Renal cortical epithelial cell (primary cell): ENCODE data around the gene FAAP24. TPM values are rescaled to one million over a fixed set of nuclear protein-coding genes. Genes with fewer than 3 reads are reported as not detected.
"Not testable (repeated sequence)": the region's sequence is repeated elsewhere in the genome, so short reads cannot be mapped to it uniquely, and the experiment has no call there.

ENCODE experiments used
- DNase-seq: peaks from one replicate; pipeline ENCODE4 v3.0.0-alpha.2; 2011; ENCODE audit warnings: low read depth
- total RNA-seq: library from RNA; depleted of rRNA; stranded (reverse); fragments of >200 nt; gene quantifications from 2 replicates; pipeline ENCODE4 v1.2.3, GENCODE V29; 2014

FAAP24 gene
- total RNA-seq, 1 donor from 2014 or later: 1.3 TPM

DNA sequence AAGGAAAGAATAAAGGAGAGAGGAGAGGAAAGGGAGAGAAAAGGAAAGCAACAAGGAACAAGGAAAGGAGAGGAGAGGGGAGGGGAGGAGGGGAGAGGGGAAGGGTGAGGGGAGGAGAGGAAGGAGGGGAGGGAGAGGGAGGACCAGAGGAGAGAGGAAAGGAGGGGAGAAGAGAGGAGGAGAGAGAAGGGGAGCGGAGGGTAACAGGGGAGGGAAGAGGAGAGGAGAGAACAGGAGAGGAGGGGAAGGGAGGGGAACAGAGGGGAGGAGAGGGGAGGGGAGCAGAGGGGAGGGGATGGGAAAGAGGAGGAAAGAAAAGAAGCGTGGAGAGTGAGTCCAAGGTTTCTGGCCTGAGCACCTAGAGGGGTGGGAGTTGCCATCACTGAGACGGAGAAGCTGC, 26.7 kb downstream of the FAAP24 start:
- DNase-seq: no peak

DNA sequence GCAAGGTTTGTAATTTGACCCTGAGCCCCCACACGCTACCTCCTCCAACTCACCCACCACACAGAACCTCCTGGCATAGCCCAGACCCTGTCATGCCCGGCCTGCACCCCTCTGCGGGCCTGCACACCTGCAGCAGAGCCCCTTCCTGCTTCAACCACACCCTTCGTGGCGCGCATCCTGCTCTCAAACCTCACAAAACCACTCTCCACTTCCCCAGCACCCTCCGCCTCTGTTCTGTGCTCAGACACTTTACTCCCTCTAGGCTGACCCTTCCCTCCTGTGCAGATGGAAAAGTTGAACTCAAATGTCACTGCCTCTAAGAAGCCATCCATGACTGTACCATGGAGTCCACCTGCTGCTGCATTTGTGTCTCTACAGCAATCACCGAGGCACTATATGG, 28.5 kb downstream of the FAAP24 start:
- DNase-seq: no peak

DNA sequence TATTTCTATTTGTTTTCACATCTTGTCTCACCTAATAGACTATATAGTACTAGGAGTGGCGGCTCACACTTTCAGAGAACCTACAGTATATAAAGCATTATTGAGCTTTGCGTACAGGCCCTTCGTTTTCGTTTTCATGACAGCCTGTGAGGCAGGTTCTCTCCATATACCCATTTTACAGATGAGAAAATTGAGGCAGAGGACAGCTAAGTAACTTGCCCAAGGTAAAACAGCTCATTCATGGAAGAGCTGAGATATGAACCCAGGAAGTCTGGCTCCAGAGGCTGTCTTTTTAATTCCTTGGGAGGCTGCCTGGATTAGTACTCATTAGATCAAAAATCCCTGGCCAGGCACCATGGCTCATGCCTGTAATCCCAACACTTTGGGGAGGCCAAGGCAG, 28.9 kb downstream of the FAAP24 start:
- DNase-seq: no peak

DNA sequence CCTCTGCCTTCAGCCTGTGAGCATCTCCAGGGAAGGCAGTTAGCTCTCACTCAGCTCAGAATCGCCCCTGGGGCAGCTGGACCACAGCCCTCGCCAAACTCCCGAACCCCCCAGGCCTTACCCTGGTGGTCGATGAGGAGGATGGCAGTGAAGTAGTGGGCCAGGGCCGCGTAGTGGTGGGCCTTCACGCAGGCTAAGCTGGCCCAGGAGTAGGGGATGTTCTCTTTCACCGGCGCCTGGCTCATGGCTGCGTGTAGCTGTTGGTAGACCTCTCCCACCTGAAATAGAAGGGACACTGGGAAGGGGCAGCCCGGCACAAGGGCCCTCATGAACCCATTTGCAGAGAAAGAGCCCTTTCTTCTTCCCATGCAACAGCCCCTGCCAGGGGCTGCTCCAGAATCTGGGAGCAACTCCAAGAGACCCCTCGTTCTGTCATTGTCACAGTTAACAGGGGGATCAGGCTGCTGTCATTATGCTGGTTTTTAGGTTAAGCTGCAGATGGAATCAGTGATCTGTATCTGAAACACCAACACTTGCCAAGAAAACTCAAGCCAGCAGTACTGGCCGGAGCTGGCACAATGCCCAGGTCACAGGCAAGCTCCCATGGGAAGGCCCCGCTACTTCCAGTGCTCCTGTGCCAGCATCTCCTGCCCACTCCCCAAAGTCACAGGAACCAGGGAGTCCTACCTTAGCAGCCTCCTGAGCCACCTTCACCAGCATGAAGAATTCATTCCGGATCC, 30.3 kb downstream of the FAAP24 start:
- DNase-seq: peak; percentile 45

DNA sequence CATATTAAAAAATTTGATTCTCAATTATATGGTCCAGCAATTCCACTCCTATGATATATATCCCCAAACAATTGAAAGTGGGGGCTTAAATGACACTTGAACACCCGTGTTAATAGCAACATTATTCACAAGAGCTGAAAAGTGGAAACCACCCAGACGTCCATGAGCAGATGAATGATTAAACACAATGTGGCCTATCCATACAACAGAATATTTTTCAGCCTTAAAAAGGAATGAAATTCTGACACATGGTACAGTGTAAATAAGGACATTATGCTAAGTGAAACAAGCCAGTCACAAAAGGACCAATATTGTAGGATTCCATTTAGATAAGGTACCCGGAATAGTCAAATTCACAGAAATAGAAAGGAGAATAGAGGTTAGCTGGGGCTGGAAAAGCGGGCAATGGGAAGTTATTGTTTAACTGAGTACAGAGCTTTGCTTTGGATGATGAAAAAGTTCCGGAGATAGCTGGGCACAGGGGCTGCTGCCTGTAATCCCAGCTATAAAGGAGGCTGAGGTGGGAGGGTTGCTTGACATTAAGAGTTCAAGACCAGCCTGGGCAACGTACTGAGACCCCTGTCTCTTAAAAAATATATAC, 31.5 kb downstream of the FAAP24 start:
- DNase-seq: peak; percentile 69

DNA sequence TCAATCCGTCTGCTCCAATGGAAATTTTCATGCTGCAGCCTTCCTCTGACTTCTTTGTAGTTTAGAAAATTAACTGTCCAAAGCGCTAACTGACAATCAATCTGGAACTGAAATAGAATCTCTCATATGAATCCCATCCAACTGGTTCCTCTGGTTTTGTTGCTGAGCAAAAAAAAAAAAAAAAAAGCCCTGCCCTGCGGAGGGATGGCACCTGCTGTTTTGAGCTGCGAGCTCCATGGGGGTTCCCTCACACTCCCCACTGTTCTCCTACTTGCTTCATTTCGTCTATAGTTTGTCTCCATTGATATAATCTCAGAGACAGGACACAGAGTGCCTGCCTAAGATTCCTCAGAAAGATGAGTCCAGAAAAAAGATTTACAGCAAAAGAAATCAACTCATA, 33.4 kb downstream of the FAAP24 start:
- no peak for DNase-seq

DNA sequence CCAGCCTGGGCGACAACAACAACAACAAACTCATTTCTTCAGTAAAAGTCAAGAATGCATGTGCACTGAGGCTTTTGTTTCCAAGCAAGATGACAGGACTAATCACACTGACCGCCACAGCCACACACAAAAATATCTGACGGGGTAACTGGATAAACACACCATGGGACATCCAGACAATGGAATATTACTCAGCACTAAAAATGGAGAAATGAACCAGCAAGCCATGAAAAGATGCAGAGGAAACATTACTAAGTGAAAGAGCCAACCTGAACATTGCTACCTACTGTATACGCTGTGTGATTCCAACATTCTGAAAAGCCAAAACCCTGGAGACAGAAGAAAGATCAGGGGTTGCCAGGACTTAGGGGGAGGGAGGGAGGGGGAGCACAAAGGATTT, 36.7 kb downstream of the FAAP24 start:
- DNase-seq: no peak

DNA sequence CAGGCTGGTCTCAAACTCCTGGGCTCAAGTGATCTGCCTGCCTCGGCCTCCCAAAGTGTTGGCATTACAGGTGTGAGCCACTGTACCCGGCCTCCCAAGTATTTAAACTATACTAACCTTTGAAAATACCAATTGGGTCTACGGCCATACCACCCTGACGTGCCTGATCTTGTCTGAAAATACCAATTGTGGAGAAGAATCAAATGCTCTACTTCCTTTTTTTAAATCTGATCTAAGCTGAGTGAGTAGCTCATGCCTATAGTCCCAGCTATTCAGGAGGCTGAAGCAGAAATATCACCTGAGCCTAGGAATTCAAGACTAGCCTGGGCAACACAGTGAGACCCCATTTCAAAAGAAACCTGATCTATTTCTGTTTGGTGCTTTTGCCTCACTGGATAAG, 38.8 kb downstream of the FAAP24 start:
- not testable (repeated sequence) for DNase-seq

DNA sequence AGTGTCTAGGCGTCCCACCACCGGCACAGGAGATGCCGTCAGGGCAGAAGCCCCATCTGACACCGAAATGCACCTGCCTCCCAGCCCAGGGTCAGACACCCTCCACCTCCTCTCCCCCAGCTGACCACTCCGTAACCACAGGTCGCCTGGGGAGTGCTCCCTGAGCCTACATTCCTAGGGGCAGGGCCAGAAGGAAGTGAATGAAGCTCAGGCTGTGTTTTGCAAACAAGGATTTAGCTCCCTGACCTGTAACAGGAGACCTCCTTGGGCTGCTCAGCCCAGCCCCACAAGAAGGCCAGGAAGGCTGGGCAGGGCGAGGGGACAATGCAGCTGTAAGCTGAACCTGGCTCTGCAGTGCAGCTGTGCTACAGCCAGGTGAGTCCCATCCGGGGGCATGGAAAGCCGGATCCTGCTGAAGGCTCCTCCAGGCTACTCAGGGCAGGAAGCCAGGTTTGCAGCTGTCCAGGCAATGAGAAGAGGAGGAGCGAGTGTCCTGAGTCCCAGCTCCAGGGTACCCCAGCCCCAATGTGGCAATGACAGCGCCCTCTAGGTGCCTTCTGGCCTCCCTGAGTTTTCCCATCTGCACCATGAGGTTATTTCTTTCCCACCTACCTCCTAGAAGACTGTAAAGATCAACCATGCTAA, 50.6 kb downstream of the FAAP24 start:
- no peak for DNase-seq

DNA sequence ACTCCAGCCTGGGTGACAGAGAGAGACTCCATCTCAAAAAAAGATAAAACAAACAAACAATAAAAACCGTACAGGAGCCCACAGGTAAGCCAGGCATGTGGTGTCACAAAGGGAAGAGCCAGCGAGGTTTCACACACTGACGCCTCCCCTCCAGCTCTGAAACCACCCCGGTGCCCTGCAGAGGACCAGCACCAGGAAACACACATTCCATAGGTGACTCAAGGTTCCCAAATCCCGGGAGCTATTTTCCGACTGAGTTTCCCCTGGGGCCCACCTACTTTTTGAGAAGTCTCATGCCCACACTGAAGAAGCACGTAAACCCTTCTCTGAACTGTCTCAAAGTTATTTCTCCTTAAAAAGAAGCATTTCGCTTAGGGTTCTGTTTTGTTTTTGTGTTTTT, 52.4 kb downstream of the FAAP24 start:
- no peak for DNase-seq

DNA sequence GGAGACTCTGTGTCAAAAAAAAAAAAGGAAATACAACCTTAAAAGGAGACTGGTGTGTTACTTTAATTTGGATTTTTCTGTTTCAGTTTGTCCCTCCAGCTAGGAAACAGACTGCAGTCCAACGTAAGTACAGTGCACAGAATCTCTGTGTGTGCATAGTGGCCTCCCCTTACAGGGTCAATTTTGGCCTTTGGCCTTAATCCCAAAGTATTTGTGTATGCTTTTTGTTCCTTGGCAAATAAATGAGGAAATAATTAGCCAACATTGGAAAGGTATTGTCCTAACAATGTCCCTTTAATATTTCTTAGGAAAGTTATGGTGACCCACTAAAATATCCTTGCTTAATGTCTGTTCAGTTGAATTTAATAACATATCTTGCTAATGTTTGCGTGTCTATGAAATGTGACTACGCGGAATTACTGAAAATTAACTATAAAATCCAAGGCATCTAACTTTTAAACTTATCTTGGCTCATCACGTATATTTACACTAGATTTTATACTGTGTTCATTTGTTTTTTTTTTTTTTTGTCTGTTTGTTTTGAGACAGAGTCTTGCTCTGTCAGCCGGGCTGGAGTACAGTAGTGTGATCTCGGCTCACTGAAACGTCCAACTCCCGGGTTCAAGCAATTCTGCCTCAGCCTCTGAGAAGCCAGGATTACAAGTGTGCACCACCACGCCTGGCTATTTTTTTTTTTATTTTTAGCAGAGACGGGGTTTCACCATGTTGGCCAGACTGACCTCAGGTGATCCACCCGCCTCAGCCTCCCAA, 53.6 kb downstream of the FAAP24 start:
- not testable (repeated sequence) for DNase-seq

DNA sequence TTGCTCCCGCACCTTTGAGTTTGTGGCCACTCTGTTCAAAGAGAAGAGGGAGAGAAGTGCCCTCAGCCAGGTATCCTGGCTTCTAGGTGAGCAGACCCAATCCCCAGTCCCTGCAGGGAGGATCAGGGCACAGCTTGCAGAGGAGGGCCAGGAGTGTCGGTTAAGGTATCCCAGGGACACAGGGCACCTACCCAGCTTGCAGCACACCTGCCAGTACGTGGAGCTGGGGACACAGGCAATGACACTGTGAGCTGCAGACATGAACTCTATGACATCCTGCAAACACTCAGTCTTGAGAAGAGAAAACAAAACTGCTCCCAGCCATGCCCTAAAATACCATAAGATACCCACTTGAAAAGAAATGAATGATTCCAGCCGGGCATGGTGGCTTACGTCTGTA, 54.6 kb downstream of the FAAP24 start:
- not testable (repeated sequence) for DNase-seq

Other genes starting within 250 kb of the FAAP24 start
- 0.15 and 2.8 TPM in 2 replicates for gene SLC7A9, start 102.5 kb upstream of the FAAP24 start, total RNA-seq
- 8.7 and 22.4 TPM in 2 replicates for gene CEP89, start 284 bp upstream of the FAAP24 start, total RNA-seq
- gene RHPN2, start 92.6 kb downstream of the FAAP24 start, total RNA-seq: 46.5 and 92.1 TPM in 2 replicates
- gene GPATCH1, start 108.9 kb downstream of the FAAP24 start, total RNA-seq: 4.2 and 8.3 TPM in 2 replicates
- not detected in 2 replicates for gene WDR88, start 159.9 kb downstream of the FAAP24 start, total RNA-seq
- 6.3 and 11.4 TPM in 2 replicates for gene LRP3, start 222.1 kb downstream of the FAAP24 start, total RNA-seq